ENCODE results near the gene RECK. TPM values are rescaled to one million over a fixed set of nuclear protein-coding genes. Genes with fewer than 3 reads are reported as not detected.

The RECK gene
- total RNA-seq, 4 donors from 2014 or later: 15.6 to 24.1 (median 18.7) TPM

DNA sequence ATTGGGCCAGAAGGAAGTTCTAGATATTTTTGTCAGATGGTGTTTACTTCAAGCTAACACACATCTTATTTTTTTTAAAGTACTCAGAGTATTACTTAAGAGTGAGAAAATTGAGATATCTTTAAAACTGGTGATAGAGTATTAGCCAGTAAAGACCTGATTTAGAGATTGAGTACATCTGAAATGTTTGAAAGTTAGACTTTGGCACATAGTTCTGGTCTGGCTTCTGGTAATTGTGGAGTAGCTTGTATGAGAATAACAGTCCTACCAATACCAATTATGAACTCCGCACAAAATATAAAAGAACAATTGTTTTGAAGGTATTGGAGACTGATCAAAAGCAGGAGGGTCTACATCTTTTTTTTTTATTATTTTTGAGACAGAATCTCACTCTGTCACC lies 55.3 kb downstream of the RECK start:
- TF ChIP-seq EP300 (IDR thresholded peaks at IDR 0.05) (no peak), POLR2A (IDR thresholded peaks at IDR 0.05) (no peak)
- TF ChIP-seq, protein P1, sequence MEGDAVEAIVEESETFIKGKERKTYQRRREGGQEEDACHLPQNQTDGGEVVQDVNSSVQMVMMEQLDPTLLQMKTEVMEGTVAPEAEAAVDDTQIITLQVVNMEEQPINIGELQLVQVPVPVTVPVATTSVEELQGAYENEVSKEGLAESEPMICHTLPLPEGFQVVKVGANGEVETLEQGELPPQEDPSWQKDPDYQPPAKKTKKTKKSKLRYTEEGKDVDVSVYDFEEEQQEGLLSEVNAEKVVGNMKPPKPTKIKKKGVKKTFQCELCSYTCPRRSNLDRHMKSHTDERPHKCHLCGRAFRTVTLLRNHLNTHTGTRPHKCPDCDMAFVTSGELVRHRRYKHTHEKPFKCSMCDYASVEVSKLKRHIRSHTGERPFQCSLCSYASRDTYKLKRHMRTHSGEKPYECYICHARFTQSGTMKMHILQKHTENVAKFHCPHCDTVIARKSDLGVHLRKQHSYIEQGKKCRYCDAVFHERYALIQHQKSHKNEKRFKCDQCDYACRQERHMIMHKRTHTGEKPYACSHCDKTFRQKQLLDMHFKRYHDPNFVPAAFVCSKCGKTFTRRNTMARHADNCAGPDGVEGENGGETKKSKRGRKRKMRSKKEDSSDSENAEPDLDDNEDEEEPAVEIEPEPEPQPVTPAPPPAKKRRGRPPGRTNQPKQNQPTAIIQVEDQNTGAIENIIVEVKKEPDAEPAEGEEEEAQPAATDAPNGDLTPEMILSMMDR (IDR thresholded peaks at IDR 0.05): no peak
- no peaks in the 10 kb centered on the region for H3K9me3 ChIP-seq
- DNase-seq (ENCODE audit: low spot score in 2 of 2): no peak
- peaks cover 0 to 9% (median 2%) of the 10 kb centered on the region in 4 donors for H3K4me1 ChIP-seq
- H3K4me3 ChIP-seq: no peak overlapping the region
- H3K36me3 ChIP-seq: peaks cover 0 to 6% (median 0%) of the 10 kb centered on the region in 3 donors
- no peaks in the 10 kb centered on the region for H3K27me3 ChIP-seq
- H3K27ac ChIP-seq: no peak overlapping the region
- WGBS, 2 donors: 73 to 79% methylated on average over 1 of the region's 1 CpG

DNA sequence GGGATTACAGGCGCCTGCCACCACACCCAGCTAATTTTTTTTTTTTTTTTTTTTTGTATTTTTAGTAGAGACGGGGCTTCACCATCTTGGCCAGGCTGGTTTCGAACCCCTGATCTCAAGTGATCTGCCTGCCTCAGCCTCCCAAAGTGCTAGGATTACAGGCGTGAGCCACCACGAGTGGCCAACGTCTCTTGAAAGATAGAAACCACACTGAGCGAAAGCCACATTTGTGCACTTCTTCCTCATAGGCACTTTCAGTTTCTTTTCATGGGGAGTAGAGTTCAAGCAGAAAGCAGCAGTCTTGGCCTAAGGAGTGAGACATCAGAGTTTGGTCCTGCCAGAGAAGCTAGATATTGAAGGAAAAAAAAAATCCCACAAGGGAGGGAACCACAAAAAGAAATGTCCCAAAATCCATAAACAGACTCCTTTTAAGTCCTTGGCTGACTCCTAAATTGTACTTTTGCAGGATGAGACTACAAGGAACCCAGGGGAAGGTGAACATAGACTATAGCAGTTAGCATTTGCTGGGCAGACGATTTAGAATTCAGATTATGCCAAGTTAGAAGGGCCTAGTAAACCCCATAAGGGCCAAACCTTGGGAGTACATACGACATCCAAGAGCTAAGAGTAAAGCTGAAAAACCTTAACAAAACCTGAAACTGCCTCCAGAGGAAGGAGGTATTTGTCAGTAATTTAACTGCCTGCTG lies 55.9 kb downstream of the RECK start:
- no peaks in the 10 kb centered on the region for H3K27me3 ChIP-seq
- DNase-seq (ENCODE audit: low spot score in 2 of 2): no peak
- WGBS, 2 donors: 84 to 90% methylated on average over 9 of the region's 9 CpGs
- H3K4me3 ChIP-seq: no peak overlapping the region
- no peak overlapping the region for H3K27ac ChIP-seq
- TF ChIP-seq POLR2A (IDR thresholded peaks at IDR 0.05): no peak
- TF ChIP-seq, protein P1 (IDR thresholded peaks at IDR 0.05): no peak
- TF ChIP-seq EP300 (IDR thresholded peaks at IDR 0.05): no peak
- H3K9me3 ChIP-seq: no peaks in the 10 kb centered on the region
- H3K36me3 ChIP-seq: peaks cover 0 to 4% (median 0%) of the 10 kb centered on the region in 3 donors
- peaks cover 0 to 9% (median 2%) of the 10 kb centered on the region in 4 donors for H3K4me1 ChIP-seq

DNA sequence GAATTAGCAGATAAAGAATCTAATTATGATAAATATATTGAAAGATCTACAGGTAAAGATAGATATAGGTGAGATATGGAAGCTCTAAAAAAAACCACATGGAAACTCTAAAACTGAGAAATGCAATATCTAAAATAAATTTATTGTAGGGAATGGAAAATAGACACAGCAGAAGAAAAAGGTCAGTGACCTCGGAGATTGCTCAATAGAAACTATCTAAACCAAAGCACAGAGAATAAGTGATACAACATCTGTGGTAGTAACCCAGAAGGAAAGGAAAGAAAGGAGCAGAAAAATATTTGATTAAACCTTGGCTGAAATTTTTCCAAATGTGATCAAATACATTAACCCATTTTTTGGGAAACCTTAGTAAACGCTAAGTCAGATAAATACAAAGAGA lies 56.7 kb downstream of the RECK start:
- DNase-seq (ENCODE audit: low spot score in 2 of 2): peak in 1 of 2 donors; percentile 29
- peaks cover 0 to 4% (median 0%) of the 10 kb centered on the region in 3 donors for H3K36me3 ChIP-seq
- H3K27ac ChIP-seq: no peak overlapping the region
- 86 to 94% methylated on average over 2 of the region's 2 CpGs for WGBS, 2 donors
- no peaks in the 10 kb centered on the region for H3K27me3 ChIP-seq
- H3K4me1 ChIP-seq: peaks cover 0 to 9% (median 2%) of the 10 kb centered on the region in 4 donors
- TF ChIP-seq EP300 (IDR thresholded peaks at IDR 0.05) (no peak), POLR2A (IDR thresholded peaks at IDR 0.05) (no peak)
- TF ChIP-seq, protein P1 (IDR thresholded peaks at IDR 0.05): no peak
- H3K9me3 ChIP-seq: no peaks in the 10 kb centered on the region
- H3K4me3 ChIP-seq: no peak overlapping the region

DNA sequence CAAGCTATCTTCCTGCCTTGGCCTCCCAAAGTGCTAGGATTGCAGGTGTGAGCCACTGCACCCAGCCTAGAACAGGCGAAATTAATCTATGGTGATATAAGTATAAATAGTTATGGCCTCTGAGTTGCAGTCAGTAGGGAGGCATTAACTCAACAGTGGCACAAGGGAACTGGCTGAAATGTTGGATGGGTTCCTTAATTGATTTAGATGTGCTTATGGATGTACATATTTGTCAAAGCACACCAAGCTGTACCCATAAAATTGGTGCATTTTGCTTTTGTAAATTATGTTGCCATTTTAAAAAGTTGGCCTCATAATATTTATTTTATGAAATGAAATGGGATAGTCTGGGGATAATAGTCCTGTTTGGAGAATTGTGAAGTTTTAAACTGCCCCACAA lies 63.0 kb downstream of the RECK start:
- no peaks in the 10 kb centered on the region for H3K9me3 ChIP-seq

DNA sequence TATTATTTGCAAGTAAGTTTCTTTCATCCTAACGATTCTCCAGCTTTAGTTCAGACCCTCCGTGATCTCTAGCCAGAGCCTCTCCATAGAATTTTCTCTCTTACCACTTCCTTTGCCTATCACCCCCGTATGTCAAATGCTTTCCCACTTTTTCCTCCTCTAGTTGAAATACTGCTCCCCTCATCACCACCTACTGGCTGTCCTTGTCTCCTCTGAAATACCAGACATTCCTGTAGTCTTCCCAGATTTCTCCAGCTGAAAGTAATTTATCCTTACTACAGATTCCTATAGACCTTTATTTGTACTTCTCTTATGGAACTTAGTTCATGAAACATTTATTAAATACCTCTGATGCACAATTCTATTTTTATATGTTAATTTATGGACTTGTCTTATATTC lies 63.8 kb downstream of the RECK start:
- no peaks in the 10 kb centered on the region for H3K9me3 ChIP-seq
- H3K36me3 ChIP-seq: no peaks in the 10 kb centered on the region
- H3K4me1 ChIP-seq: no peaks in the 10 kb centered on the region
- WGBS, 2 donors: 51 to 57% methylated on average over 3 of the region's 3 CpGs
- no peak for DNase-seq (ENCODE audit: low spot score in 2 of 2)
- H3K4me3 ChIP-seq: no peak overlapping the region
- TF ChIP-seq, protein P1 (IDR thresholded peaks at IDR 0.05): no peak
- no peak for TF ChIP-seq POLR2A (IDR thresholded peaks at IDR 0.05)
- no peaks in the 10 kb centered on the region for H3K27me3 ChIP-seq
- no peak overlapping the region for H3K27ac ChIP-seq

More for the DNA sequence above, 63.0 kb downstream of the RECK start:
- no peaks in the 10 kb centered on the region for H3K27me3 ChIP-seq
- peaks cover 0 to 4% (median 0%) of the 10 kb centered on the region in 3 donors for H3K36me3 ChIP-seq
- H3K4me3 ChIP-seq: no peak overlapping the region
- WGBS, 2 donors: 88 to 100% methylated on average over 1 of the region's 1 CpG
- H3K27ac ChIP-seq: no peak overlapping the region
- TF ChIP-seq EP300 (IDR thresholded peaks at IDR 0.05) (no peak), POLR2A (IDR thresholded peaks at IDR 0.05) (no peak)
- TF ChIP-seq, protein P1 (IDR thresholded peaks at IDR 0.05): no peak
- H3K4me1 ChIP-seq: no peaks in the 10 kb centered on the region
- no peak for DNase-seq (ENCODE audit: low spot score in 2 of 2)

Measured in tibial nerve (tissue), 4 donors.